Stimulated activated CD4-positive, alpha-beta T cell treated with anti-CD3 and anti-CD28 coated beads, Interleukin-1b, Interleukin-23, amount 100 ng/mL, for 48 hours (primary cell): ENCODE data around the gene ZNF419.

Experiments used
- DNase-seq: peaks from one replicate; pipeline ENCODE4 v3.0.0-alpha.2; 2020

Gene ZNF419

DNA sequence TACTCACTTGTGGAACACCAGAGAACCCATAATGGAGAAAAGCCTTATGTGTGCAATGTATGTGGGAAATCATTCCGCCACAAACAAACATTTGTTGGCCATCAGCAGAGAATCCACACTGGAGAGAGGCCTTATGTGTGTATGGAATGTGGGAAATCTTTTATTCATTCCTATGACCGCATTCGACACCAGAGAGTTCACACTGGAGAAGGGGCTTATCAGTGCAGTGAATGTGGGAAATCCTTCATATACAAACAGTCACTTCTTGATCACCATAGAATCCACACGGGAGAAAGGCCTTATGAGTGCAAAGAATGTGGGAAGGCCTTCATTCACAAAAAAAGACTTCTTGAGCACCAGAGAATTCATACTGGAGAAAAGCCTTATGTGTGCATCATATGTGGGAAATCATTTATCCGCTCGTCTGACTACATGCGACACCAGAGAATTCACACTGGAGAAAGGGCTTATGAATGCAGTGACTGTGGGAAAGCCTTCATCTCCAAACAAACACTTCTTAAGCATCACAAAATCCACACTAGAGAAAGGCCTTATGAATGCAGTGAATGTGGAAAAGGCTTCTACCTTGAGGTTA, 50.5 kb downstream of the ZNF419 start:
- DNase-seq, result no peak
